ENCODE measurements around the gene MRPS5.

DNA sequence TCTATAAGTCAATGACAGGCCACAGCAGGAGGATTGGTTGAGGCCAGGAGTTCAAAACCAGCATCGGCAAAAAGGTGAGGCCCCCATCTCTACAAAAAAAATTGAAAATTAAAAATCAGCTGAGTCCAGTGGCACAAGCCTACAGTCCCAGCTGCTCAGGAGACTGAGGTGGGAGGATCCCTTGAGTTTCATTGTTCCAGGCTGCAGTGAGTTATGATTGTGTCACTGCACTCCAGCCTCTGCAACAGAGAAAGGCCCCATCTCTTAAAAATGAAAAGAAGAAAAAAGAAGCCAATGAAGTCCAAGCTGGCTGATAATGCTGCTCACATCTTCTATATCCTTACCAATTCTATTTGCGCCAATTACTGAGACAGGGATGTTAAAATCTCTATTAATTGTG is 39.1 kb downstream of the MRPS5 start:
- TF ChIP-seq CTCF (conservative IDR thresholded peaks at IDR 0.05): no peak
- TF ChIP-seq ZFX (IDR thresholded peaks at IDR 0.05): no peak

Data from C4-2B (cell line).